ENCODE data around the gene RPS6KA5.
"Not testable (repeated sequence)": the region's sequence is repeated elsewhere in the genome, so short reads cannot be mapped to it uniquely, and the experiment has no call there.

The RPS6KA5 gene

GRCh38 chr14:90987140-90987539, 73.3 kb downstream of the RPS6KA5 start:
- DNase-seq (ENCODE audit: low read depth in 3 of 3, low spot score in 1 of 3): no peak

- DNase-seq (ENCODE audit: low read depth in 3 of 3, low spot score in 1 of 3): no peak
These were observed 73.9 kb downstream of the RPS6KA5 start for GRCh38 chr14:90986510-90986909.

DNA sequence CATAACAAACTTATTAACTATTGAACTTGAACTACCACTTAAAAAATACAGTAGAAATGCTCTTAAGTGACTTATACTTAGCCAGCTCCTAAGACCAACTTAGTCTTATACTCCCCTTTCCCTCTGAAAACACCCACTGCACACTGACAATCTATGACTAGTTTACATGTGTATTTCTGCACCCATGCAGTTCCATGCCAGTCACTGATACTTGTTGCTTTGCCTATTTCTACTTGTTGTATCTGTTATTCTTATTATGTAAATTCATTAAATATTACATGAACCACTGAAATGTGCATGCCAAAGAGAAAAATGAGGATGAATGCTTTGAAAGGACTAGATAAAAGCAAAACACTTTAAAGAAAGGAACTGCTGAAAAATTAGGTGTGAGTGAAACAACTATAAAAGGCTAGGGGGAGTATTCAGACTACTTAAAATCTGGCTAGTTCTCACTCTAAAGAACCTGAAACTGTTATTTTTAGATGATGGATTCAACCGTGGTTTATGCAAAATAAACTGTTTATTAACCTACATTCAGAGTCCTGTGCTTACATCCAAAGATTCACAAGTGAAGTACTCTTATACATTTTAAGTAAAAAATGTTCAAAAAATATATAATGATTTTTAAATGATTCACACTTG, 74.7 kb downstream of the RPS6KA5 start:
- DNase-seq (ENCODE audit: low read depth in 3 of 3, low spot score in 1 of 3): no peak

GRCh38 chr14:90983560-90983959, 76.9 kb downstream of the RPS6KA5 start:
- DNase-seq (ENCODE audit: low read depth in 3 of 3, low spot score in 1 of 3): no peak

DNA sequence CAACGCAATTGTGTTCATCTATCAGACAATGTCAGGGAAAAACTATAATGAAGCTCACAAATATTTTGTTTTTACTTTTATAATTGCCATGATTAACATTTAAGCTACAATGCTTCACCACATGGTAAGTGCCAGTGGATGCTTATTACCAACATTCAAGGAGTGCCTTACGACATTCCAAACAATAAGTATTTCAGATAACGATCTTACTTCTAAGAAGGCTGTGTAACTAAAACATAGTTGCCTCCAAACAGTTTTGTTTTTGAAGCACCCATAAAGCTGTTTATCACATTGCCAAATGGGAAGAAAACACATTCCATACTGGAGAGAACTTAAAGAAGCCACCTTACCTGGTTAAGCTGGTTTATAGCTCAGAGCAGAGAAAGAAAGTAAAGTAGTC, 78.8 kb downstream of the RPS6KA5 start:
- no peak for DNase-seq (ENCODE audit: low read depth in 3 of 3, low spot score in 1 of 3)

DNA sequence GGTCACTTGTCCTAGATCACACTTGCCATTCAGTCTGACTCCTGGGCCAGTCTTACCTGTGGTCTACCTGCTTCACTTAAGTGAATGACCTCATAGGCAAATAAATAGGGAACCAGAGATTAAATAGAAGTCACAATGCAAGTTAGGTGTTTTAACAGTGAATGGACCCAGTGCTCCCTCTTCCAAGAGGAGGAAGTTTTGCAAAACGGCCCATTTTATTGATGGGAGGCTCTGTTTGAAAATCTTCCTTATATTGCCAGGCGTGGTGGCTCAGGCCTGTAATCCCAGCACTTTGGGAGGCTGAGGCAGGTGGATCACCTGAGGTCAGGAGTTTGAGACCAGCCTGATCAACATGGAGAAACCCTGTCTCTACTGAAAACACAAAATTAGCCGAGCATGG, 79.8 kb downstream of the RPS6KA5 start:
- not testable (repeated sequence) for DNase-seq (ENCODE audit: low read depth in 3 of 3, low spot score in 1 of 3)

DNA sequence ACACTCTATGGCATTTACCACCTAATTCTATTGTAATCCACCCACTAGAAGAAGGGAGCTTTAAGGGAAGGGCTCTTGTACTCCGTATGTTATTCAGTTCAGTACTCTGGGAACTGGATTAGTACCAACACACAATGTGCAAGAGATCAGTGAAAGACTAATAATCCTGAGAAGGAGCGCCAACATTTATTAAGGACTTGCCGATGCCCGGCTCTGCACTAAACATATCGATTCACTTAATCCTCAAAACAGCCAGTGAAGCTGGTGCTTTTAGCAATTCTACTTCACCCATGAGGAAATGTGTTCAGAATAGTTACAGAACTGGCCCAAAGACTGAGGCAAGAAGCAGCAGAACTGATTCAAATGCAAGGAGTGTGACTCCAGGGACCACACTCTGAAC, 80.9 kb downstream of the RPS6KA5 start:
- DNase-seq (ENCODE audit: low read depth in 3 of 3, low spot score in 1 of 3): no peak

- no peak for DNase-seq (ENCODE audit: low read depth in 3 of 3, low spot score in 1 of 3)
These were observed 84.3 kb downstream of the RPS6KA5 start for GRCh38 chr14:90976101-90976500.

GRCh38 chr14:90971687-90972086, 88.8 kb downstream of the RPS6KA5 start:
- DNase-seq (ENCODE audit: low read depth in 3 of 3, low spot score in 1 of 3): no peak

DNA sequence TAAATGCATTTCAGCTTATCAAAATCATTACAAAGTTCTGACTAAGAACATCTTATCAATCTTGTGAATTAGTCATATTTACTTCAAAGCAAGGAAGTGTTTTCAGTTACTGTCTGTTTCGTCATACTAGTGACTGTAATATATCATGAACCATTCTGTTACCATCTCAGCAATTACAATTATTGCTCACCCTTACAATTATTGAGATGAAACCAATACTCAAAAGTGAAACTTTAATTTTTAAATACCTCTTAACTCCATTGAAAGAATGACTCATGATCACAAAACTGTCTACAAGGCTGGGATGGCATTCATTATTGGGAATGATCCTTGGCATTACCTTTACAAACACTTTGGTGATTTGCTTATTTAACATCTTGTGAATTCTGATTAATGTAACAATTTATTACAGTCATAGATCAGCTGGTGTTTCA, 90.3 kb downstream of the RPS6KA5 start:
- no peak for DNase-seq (ENCODE audit: low read depth in 3 of 3, low spot score in 1 of 3)

GRCh38 chr14:90969531-90970166, 90.8 kb downstream of the RPS6KA5 start:
- DNase-seq (ENCODE audit: low read depth in 3 of 3, low spot score in 1 of 3): no peak

DNA sequence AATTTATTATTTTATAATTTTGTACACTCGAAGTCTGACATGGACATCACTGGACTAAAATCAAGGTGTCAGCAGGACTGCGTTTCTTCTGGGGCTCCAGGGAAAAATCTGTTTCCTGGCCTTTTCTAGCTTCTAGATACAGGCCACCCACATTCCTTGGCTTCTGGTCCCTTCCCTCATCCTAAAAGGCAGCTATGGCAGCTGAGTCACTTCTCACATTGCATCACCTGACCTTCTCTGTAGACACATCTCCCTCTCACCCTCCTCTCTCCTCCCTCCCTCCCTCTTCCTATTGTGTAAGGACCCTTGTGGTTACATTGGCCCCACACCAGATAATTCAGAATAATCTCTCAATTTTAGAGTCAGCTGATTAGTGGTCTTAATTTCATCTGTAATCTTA, 92.4 kb downstream of the RPS6KA5 start:
- no peak for DNase-seq (ENCODE audit: low read depth in 3 of 3, low spot score in 1 of 3)

DNA sequence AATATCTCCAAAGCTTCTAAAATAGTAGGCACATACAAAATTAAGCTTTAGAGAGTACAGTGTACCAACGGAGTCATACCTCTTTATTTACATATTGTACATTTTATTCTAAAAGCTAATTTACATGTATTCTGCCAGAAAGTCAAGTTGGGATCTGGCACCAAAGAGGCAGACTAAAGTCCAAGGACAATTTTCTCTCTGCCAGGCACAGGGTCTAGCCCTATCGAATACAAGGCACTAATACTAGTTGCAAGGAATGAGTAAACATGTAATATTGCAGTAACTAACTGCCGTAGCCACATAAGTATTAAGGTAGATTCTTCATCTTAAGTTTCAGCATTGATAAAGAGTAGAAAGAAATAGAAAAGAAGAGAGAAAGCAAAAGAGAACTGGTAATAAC, 93.9 kb downstream of the RPS6KA5 start:
- no peak for DNase-seq (ENCODE audit: low read depth in 3 of 3, low spot score in 1 of 3)

GRCh38 chr14:90965765-90966164, 94.7 kb downstream of the RPS6KA5 start:
- DNase-seq (ENCODE audit: low read depth in 3 of 3, low spot score in 1 of 3): no peak

GRCh38 chr14:90963343-90963742, 97.1 kb downstream of the RPS6KA5 start:
- DNase-seq (ENCODE audit: low read depth in 3 of 3, low spot score in 1 of 3): no peak

DNA sequence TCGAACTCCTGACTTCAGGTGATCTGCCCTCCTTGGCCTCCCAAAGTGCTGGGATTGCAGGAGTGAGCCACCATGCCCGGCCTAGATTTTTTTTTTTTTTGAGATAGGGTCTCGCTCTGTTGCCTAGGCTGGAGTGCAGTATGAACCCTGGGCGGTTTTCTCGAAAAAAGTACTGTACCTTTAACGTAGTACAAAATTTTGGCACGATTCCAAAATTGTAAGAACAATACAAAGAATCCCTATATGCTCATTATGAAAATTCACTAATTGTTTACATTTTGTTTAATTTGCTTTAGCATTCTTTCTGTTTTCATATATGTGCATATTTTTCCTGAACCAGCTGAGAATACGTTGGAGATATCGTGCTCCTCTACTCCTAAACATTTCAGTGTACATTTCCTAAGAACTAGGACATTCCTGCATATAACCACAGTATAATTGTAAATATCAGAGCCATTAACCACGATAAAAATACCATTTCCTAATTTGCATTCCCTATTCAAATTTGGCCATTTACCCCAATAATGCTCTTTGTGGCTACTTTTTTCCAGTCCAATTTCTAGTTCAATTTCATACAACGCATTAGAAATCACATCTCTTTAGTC, 97.8 kb downstream of the RPS6KA5 start:
- DNase-seq (ENCODE audit: low read depth in 3 of 3, low spot score in 1 of 3): no peak

DNA sequence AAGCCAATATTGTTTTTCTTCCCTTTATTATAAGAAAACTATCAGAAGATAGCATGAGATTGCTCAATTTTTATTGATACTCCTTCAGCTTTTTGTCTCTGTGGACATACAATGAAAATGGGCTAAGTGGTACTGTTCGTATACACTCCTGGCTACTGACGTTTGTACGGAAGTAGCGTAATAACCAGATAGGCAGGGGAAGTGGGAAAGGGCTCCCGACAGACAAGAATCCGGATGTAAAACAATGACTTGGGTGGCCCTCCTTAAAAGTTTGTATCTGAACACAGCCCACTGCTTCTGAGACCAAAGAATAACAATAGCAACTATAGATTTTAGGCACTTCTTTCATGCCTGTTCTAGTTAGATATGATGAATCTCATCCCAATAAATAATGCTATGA, 99.6 kb downstream of the RPS6KA5 start:
- DNase-seq (ENCODE audit: low read depth in 3 of 3, low spot score in 1 of 3): no peak

- DNase-seq (ENCODE audit: low read depth in 3 of 3, low spot score in 1 of 3): no peak
These were observed 101.1 kb downstream of the RPS6KA5 start for GRCh38 chr14:90959344-90959743.

DNA sequence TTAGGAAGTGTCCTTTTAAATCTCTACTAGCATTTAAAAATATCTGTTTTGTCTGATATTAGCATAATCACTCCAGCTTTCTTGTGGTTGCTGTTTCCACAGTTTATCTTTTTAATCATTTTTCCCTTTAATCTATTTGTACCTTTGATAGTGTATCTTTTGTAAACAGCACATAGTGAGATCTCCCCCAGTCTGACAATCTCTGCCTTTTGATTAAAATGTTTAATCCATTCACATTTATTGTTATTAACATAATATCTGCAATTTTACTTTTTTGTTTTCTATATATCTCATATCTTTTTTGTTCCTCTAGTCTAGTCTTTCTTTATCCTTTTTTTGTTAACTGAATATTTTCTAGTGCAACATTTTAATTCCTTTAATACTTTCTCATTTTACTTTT, 104.2 kb downstream of the RPS6KA5 start:
- DNase-seq (ENCODE audit: low read depth in 3 of 3, low spot score in 1 of 3): no peak

DNA sequence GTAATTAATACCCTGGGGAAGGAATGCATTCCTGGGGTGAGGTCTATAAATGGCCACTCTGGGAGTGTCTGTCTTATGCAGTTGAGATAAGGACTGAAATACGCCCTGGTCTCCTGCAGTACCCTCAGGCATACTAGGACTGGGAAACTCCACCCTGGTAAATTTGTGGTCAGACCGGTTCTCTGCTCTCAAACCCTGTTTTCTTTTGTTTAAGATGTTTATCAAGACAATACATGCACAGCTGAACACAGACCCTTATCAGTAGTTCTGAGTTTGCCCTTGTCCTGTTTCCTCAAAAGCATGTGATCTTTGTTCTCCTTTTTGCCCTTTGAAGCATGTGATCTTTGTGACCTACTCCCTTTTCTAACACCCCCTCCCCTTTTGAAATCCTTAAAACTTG, 106.8 kb downstream of the RPS6KA5 start:
- not testable (repeated sequence) for DNase-seq (ENCODE audit: low read depth in 3 of 3, low spot score in 1 of 3)

GRCh38 chr14:90943367-90943766, 117.1 kb downstream of the RPS6KA5 start:
- no peak for DNase-seq (ENCODE audit: low read depth in 3 of 3, low spot score in 1 of 3)

DNA sequence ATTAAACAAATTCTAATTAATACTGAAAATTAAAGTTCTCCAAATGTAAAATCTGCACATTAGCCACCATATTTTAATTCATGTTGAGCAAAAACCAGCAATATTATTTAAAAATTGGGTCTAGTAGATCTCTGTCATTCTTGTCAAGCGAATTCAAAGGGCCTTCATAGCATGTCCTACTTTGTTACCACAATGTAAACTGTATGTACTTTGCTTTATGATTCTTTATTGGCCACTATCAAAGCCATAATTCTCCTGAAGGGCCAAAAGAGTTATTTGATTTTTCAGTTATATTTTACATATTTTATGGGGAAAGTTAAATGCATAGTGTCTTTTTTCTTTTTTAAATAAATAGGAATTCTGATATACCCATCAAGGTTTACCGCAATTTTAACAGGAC, 117.9 kb downstream of the RPS6KA5 start:
- DNase-seq (ENCODE audit: low read depth in 3 of 3, low spot score in 1 of 3): no peak

- no peak for DNase-seq (ENCODE audit: low read depth in 3 of 3, low spot score in 1 of 3)
These were observed 118.7 kb downstream of the RPS6KA5 start for GRCh38 chr14:90941706-90942105.

Measured in stimulated activated CD4-positive, alpha-beta T cell treated with anti-CD3 and anti-CD28 coated beads, TNF-alpha, amount 100 ng/mL, for 1 hour (primary cell).